Adrenal gland (tissue), 5 donors: Measurements from ENCODE around the gene TIGD3.

ENCODE experiments used
- CTCF ChIP-seq, 6 experiments: fragments of 450-650 bp in 4 of 6; fragments of 200-600 bp in 2 of 6; sonication (generic) in 1 of 6; IDR thresholded peaks; 1 replicate in 5 of 6; 2 replicates in 1 of 6; pipeline versions ENCODE4 v1.5.1 to v1.8.0; 2016 to 2021; ENCODE audit warnings: antibody characterized with exemption in 6 of 6, mild to moderate bottlenecking in 2 of 6, moderate library complexity in 1 of 6
- POLR2A ChIP-seq, 2 donors: fragments of 450-650 bp; IDR thresholded peaks; one replicate each; pipeline ENCODE4 v1.6.1; 2017; ENCODE audit warnings: antibody characterized with exemption in 2 of 2, mild to moderate bottlenecking in 2 of 2, moderate library complexity in 1 of 2
- donor health status: DM: no; HTN: no; CAD: no.

- TF ChIP-seq CTCF (IDR thresholded peaks at IDR 0.05) (peak in 1 of 6 experiments; percentile 19), POLR2A (IDR thresholded peaks at IDR 0.05) (peak in 1 of 2 donors; percentile 56)
These were observed 39.9 kb upstream of the TIGD3 start, which contains the start of gene CDC42EP2 for GRCh38 chr11:65314501-65315203.
